ENCODE data around the gene UNKL.
A peak's percentile ranks its signal among the peaks of the same experiment; 100 is the strongest.

Gene UNKL

GRCh38 chr16:1377406-1378010, 37.0 kb downstream of the UNKL start:
- no peak for DNase-seq (ENCODE audit: low read depth)

GRCh38 chr16:1375741-1376410, 38.6 kb downstream of the UNKL start:
- DNase-seq (ENCODE audit: low read depth), result no peak

GRCh38 chr16:1375298-1375640, 39.2 kb downstream of the UNKL start:
- DNase-seq (ENCODE audit: low read depth), result no peak

- DNase-seq (ENCODE audit: low read depth), result no peak
These were observed 39.8 kb downstream of the UNKL start for GRCh38 chr16:1374418-1375297.

GRCh38 chr16:1372292-1372950, 42.1 kb downstream of the UNKL start:
- no peak for DNase-seq (ENCODE audit: low read depth)

- no peak for DNase-seq (ENCODE audit: low read depth)
These were observed 43.2 kb downstream of the UNKL start for GRCh38 chr16:1371054-1371978.

GRCh38 chr16:1367486-1368174, 46.9 kb downstream of the UNKL start:
- DNase-seq (ENCODE audit: low read depth), result no peak

- DNase-seq (ENCODE audit: low read depth), result no peak
These were observed 47.7 kb downstream of the UNKL start for GRCh38 chr16:1366712-1367299.

GRCh38 chr16:1366060-1366711, 48.3 kb downstream of the UNKL start:
- DNase-seq (ENCODE audit: low read depth), result no peak

- no peak for DNase-seq (ENCODE audit: low read depth)
These were observed 50.0 kb downstream of the UNKL start for GRCh38 chr16:1364510-1364909.

- peak; percentile 13 for DNase-seq (ENCODE audit: low read depth)
These were observed 50.9 kb downstream of the UNKL start for GRCh38 chr16:1363501-1364041.

GRCh38 chr16:1362807-1363206, 51.7 kb downstream of the UNKL start:
- DNase-seq (ENCODE audit: low read depth), result no peak

- no peak for DNase-seq (ENCODE audit: low read depth)
These were observed 52.7 kb downstream of the UNKL start for GRCh38 chr16:1361685-1362360.

GRCh38 chr16:1357906-1358566, 56.5 kb downstream of the UNKL start:
- no peak for DNase-seq (ENCODE audit: low read depth)

- DNase-seq (ENCODE audit: low read depth), result no peak
These were observed 58.2 kb downstream of the UNKL start for GRCh38 chr16:1356061-1356900.

- no peak for DNase-seq (ENCODE audit: low read depth)
These were observed 58.9 kb downstream of the UNKL start for GRCh38 chr16:1355591-1355990.

GRCh38 chr16:1354815-1355540, 59.5 kb downstream of the UNKL start:
- DNase-seq (ENCODE audit: low read depth), result no peak

Data from amniotic epithelial cell (primary cell).